Ovary (tissue), 9 donors: ENCODE data around the gene GSK3B. TPM values are rescaled to one million over a fixed set of nuclear protein-coding genes. Genes with fewer than 3 reads are reported as not detected.

Experiments
- DNase-seq, 5 donors: peaks; one replicate each; pipeline ENCODE4 v3.0.0-alpha.2; 2019 to 2020
- H3K27ac ChIP-seq, 2 donors: fragments of 200-600 bp; one replicate each; pipeline versions ENCODE4 v1.5.1 to v1.8.0; 2019 to 2022
- H3K27me3 ChIP-seq: fragments of 200-600 bp; one replicate; pipeline ENCODE4 v1.8.0; 2022
- H3K36me3 ChIP-seq: fragments of 200-600 bp; sonication (generic); one replicate; pipeline ENCODE4 v1.5.1; 2019
- H3K4me1 ChIP-seq: one replicate; pipeline ENCODE4 v1.8.1; 2013; ENCODE audit warnings: mild to moderate bottlenecking, moderate library complexity; ENCODE audit not compliant: insufficient read depth
- H3K4me3 ChIP-seq: fragments of 200-600 bp; sonication (generic); one replicate; pipeline ENCODE4 v1.5.1; 2017
- H3K9me3 ChIP-seq, 2 donors: fragments of 200-600 bp in 1 of 2; sonication (generic) in 1 of 2; one replicate each; pipeline versions ENCODE4 v1.5.1 to v1.8.1; 2013 to 2019; ENCODE audit warnings: mild to moderate bottlenecking in 1 of 2, moderate library complexity in 1 of 2
- CTCF ChIP-seq, 3 donors: fragments of 450-650 bp in 2 of 3; fragments of 200-600 bp in 1 of 3; IDR thresholded peaks; one replicate each; pipeline versions ENCODE4 v1.5.1 to v1.8.0; 2016 to 2022; ENCODE audit warnings: antibody characterized with exemption in 3 of 3, mild to moderate bottlenecking in 1 of 3
- EP300 ChIP-seq: sonication (generic); formaldehyde crosslinking; IDR thresholded peaks from one replicate; pipeline ENCODE4 v1.6.1; 2017; ENCODE audit warnings: antibody characterized with exemption
- POLR2A ChIP-seq: fragments of 450-650 bp; IDR thresholded peaks from one replicate; pipeline ENCODE4 v1.6.1; 2017; ENCODE audit warnings: antibody characterized with exemption, mild to moderate bottlenecking, moderate library complexity
- WGBS, 3 donors: extraction: QIAGEN DNeasy Blood & Tissue Kit in 1 of 3; methylation state at CpG; one replicate each; pipeline versions ENCODE4 v1.1.5 to v1.1.7; 2013 to 2017; 5-methylcytosine and 5-hydroxymethylcytosine counted together
- intact Hi-C, 4 donors: fragments of 100-400 bp; cut with DNase I; formaldehyde crosslinking; loops; one replicate each; pipeline versions ENCODE4 v1.11.0 to v1.15.1; 2022 to 2023
- polyA plus RNA-seq, 2 donors: library from polyadenylated mRNA; stranded (reverse); fragments of 200-250 nt in 1 of 2; fragments of 350-450 nt in 1 of 2; fragmentation: Illumina TruSeq in 1 of 2; extraction: RNeasy Lipid Tissue Mini Kit (QIAGEN cat#74804) in 1 of 2; gene quantifications; one replicate each; pipeline ENCODE4 v1.2.3, GENCODE V29; 2013 to 2014
- total RNA-seq, 7 donors: library from RNA; depleted of rRNA in 2 of 7; stranded (reverse); fragments of >200 nt in 2 of 7; fragmentation: NEBNext Ultra II Directional in 3 of 7; extraction: Animal tissue kit (Norgen Biotek cat#: 25700) in 3 of 7; gene quantifications; one replicate each; pipeline versions ENCODE4 v1.1.0 to v1.2.4, GENCODE V29; 2016 to 2023
- donor health status: DM: no; HTN: no; CAD: no; lungs with moderate emphysema.
- donor health status: DM: no; HTN: no; CAD: no.
- donor health status: Bipolar disorder and iron deficiency.
- donor health status: DM: yes; HTN: yes; CAD: no.
- donor health status: DM: no; HTN: no; CAD: no.
- donor health status: DM: yes; HTN: yes; CAD: no.

The GSK3B gene
- total and polyA plus RNA-seq, 9 donors = 8.3 to 38.4 (median 25.3) TPM

DNA sequence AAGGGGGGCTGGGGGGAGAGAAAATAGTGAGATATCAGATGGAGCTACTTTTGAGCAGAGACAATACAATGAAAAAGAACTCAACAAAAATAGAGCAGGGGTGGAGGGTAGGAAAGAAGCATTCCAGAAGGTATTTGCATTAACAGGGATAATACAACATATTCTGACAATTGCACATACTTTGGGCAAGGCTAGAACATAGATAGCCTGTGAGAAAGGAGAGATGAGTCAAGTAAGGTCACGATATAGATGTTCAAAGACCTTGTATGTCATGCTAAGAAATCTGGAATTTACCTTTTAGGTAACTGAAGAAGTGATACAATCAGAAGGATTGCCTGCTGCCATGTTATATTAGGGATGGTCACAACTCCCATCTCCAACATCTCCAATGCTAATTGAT is 155.2 kb downstream of the GSK3B start:
- Histone ChIP-seq H3K9me3 (no peaks in the 10 kb centered on the region), H3K27me3 (no peaks in the 10 kb centered on the region), H3K4me3 (no peak overlapping the region), H3K27ac (no peak overlapping the region), H3K4me1 (no peaks in the 10 kb centered on the region), H3K36me3 (no peaks in the 10 kb centered on the region)
- TF ChIP-seq CTCF (IDR thresholded peaks at IDR 0.05) = no peak
- TF ChIP-seq EP300 = no peak
- TF ChIP-seq POLR2A = no peak
- DNase-seq = no peak
- intact Hi-C loops = no loop called here
- WGBS, 3 donors = 97 to 100% (median 98%) methylated on average over 1 of the region's 1 CpG

- DNase-seq = no peak
- Histone ChIP-seq H3K4me1 (no peaks in the 10 kb centered on the region), H3K36me3 (no peaks in the 10 kb centered on the region), H3K9me3 (no peaks in the 10 kb centered on the region), H3K4me3 (no peak overlapping the region), H3K27ac (no peak overlapping the region), H3K27me3 (no peaks in the 10 kb centered on the region)
- intact Hi-C loops = no loop called here
- 87 to 92% (median 92%) methylated on average over 2 of the region's 2 CpGs for WGBS, 3 donors
- TF ChIP-seq POLR2A = no peak
- no peak for TF ChIP-seq EP300
- TF ChIP-seq CTCF (IDR thresholded peaks at IDR 0.05) = no peak
Observed at GRCh38 chr3:119937229-119937628, 157.0 kb downstream of the GSK3B start.

- WGBS, 3 donors = 73 to 79% (median 73%) methylated on average over 3 of the region's 3 CpGs
- no peaks in the 10 kb centered on the region for H3K27me3 ChIP-seq
- H3K27ac ChIP-seq = no peak overlapping the region
- intact Hi-C loops = no loop called here
- H3K4me3 ChIP-seq = no peak overlapping the region
- H3K4me1 ChIP-seq = no peaks in the 10 kb centered on the region
- no peak for DNase-seq
- no peaks in the 10 kb centered on the region for H3K36me3 ChIP-seq
- TF ChIP-seq EP300 = no peak
- no peak for TF ChIP-seq POLR2A
- TF ChIP-seq CTCF (IDR thresholded peaks at IDR 0.05) = no peak
- H3K9me3 ChIP-seq = no peaks in the 10 kb centered on the region
Observed at GRCh38 chr3:119934249-119934648, 160.0 kb downstream of the GSK3B start.

- Histone ChIP-seq H3K27ac (no peak overlapping the region), H3K9me3 (no peaks in the 10 kb centered on the region), H3K36me3 (no peaks in the 10 kb centered on the region), H3K27me3 (no peaks in the 10 kb centered on the region), H3K4me3 (no peak overlapping the region), H3K4me1 (no peaks in the 10 kb centered on the region)
- TF ChIP-seq POLR2A (no peak), EP300 (no peak)
- intact Hi-C loops = no loop called here
- WGBS, 3 donors = 82 to 89% (median 87%) methylated on average over 5 of the region's 5 CpGs
- DNase-seq = no peak
Observed at GRCh38 chr3:119933207-119933606, 161.0 kb downstream of the GSK3B start.

DNA sequence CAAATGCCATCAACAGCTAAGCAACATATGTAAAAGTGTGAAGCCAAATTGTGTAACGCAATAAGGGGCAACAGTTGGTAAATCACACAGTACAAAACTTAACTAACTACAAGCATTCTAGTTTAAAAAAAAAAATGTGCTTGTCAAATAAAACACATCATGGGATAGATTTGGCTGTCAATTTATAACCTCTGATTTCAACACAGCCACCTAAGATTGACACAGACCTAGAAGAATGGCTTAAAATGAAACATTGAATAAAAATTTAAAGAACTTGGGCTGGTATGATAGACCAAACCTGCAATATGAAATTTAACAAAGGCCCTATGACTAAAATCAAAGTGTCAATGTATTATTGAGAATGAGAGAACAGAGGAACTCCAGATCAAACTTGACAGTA is 164.0 kb downstream of the GSK3B start:
- TF ChIP-seq EP300 (no peak), POLR2A (no peak)
- Histone ChIP-seq H3K4me1 (no peaks in the 10 kb centered on the region), H3K36me3 (no peaks in the 10 kb centered on the region), H3K27ac (no peak overlapping the region), H3K27me3 (no peaks in the 10 kb centered on the region), H3K4me3 (no peak overlapping the region), H3K9me3 (no peaks in the 10 kb centered on the region)
- 95 to 100% (median 98%) methylated on average over 1 of the region's 1 CpG for WGBS, 3 donors
- intact Hi-C loops = no loop called here
- no peak for DNase-seq
